GM12878 (cell line): Measurements from ENCODE around the gene VTCN1. TPM values are rescaled to one million over a fixed set of nuclear protein-coding genes. Genes with fewer than 3 reads are reported as not detected.

Source experiments
- microRNA counts: library from miRNA; unstranded; fragments of <30 nt; microRNA quantifications from one replicate; lab custom pipeline; 2016
- microRNA-seq: library from miRNA; unstranded; fragments of <30 nt; microRNA quantifications from one replicate; pipeline ENCODE4, GENCODE V29; 2018
- polyA plus RNA-seq, 11 experiments: library from polyadenylated mRNA; depleted of rRNA in 4 of 11; unstranded in 6 of 11; stranded (reverse) in 5 of 11; fragments of >200 nt; fragmentation: Nextera tagmentation in 4 of 11; fragmentation: Illumina TruSeq in 1 of 11; extraction: Ambion mirVana in 4 of 11; extraction: Trizol in 1 of 11; gene quantifications; 1 replicate in 1 of 11; 2 replicates in 10 of 11; pipeline versions ENCODE4 v1.2.1 to v1.2.3, GENCODE V29; 2011 to 2016; ENCODE audit warnings: inconsistent platforms in 2 of 11, missing spikeins in 2 of 11, low read depth in 1 of 11
- small RNA-seq: library from RNA; depleted of rRNA; stranded (forward); fragments of <200 nt; gene quantifications from one replicate; pipeline ENCODE3, GENCODE V24; 2014
- total RNA-seq, 4 experiments: library from RNA; depleted of rRNA in 3 of 4; stranded (reverse); fragments of >200 nt in 3 of 4; fragmentation: Illumina TruSeq in 1 of 4; extraction: Trizol in 1 of 4; gene quantifications; 2 replicates each; pipeline versions ENCODE4 v1.2.1 to v1.2.3, GENCODE V29; 2013 to 2021

Gene VTCN1
- total and polyA plus RNA-seq, 10 of the 15 experiments (the other 5 are each of a cell fraction or from before 2014, with no cell fraction given), result not detected

MicroRNA genes within 50 kb of the gene (microRNA counts, 767-probe panel; counts per million panel counts)
- microRNA hsa-miR-942 (lab: Ali Mortazavi, UCI), result 2,378 counts per million, percentile 82 among the panel's probes with 10 or more counts

Small RNAs within 50 kb of the gene (microRNA-seq; reads per million reads assigned to microRNA genes)
- 895 reads per million, percentile 89 among the genes with 10 or more reads in this experiment for gene MIR942

Small RNAs within 50 kb of the gene (small RNA-seq; reads per million reads assigned to genes)
- gene MIR942 (43.8 reads per million, percentile 98 among the genes with 10 or more reads in this experiment), gene RF00017 (not detected)

Other genes with a start within 250 kb of the VTCN1 start
- gene CD101, start 209.2 kb downstream of the VTCN1 start, total RNA-seq (2014; rRNA removed), result 1.9 and 3.1 TPM in 2 replicates
- gene CD101, start 209.2 kb downstream of the VTCN1 start, total RNA-seq (2014; rRNA removed; fragmentation: Illumina TruSeq; extraction: Trizol), result 3.2 and 3.7 TPM in 2 replicates
- gene CD101, start 209.2 kb downstream of the VTCN1 start, total RNA-seq (2021), result 3.1 and 4.5 TPM in 2 replicates
- gene CD101, start 209.2 kb downstream of the VTCN1 start, polyA plus RNA-seq (2011; rRNA removed), result 4.3 and 7.9 TPM in 2 replicates
- 3.3 and 4.6 TPM in 2 replicates for gene CD101, start 209.2 kb downstream of the VTCN1 start, polyA plus RNA-seq (2014; fragmentation: Illumina TruSeq; extraction: Trizol)
- gene CD101, start 209.2 kb downstream of the VTCN1 start, polyA plus RNA-seq (2014; fragmentation: Nextera tagmentation; extraction: Ambion mirVana), result 1 to 10 TPM; 1.9 to 2.7 TPM
- gene CD101, start 209.2 kb downstream of the VTCN1 start, polyA plus RNA-seq (2014; rRNA removed), result 1.8 and 4.0 TPM in 2 replicates
- gene CD101, start 209.2 kb downstream of the VTCN1 start, polyA plus RNA-seq (2016; fragmentation: Nextera tagmentation; extraction: Ambion mirVana), result 1 to 10 TPM in 1 of 2 experiments, under 1 TPM in 1; 0.56 to 1.5 TPM
- gene TTF2, start 150.6 kb downstream of the VTCN1 start, total RNA-seq (2014; rRNA removed), result 82.1 and 96.0 TPM in 2 replicates
- gene TTF2, start 150.6 kb downstream of the VTCN1 start, total RNA-seq (2014; rRNA removed; fragmentation: Illumina TruSeq; extraction: Trizol), result 74.3 and 75.4 TPM in 2 replicates
- gene TTF2, start 150.6 kb downstream of the VTCN1 start, total RNA-seq (2021), result 114 and 121 TPM in 2 replicates
- 132 and 134 TPM in 2 replicates for gene TTF2, start 150.6 kb downstream of the VTCN1 start, polyA plus RNA-seq (2011; rRNA removed)
- 63.8 and 94.6 TPM in 2 replicates for gene TTF2, start 150.6 kb downstream of the VTCN1 start, polyA plus RNA-seq (2014; fragmentation: Illumina TruSeq; extraction: Trizol)
- 10 to 100 TPM; 17.7 to 20.8 TPM for gene TTF2, start 150.6 kb downstream of the VTCN1 start, polyA plus RNA-seq (2014; fragmentation: Nextera tagmentation; extraction: Ambion mirVana)
- 63.9 and 66.4 TPM in 2 replicates for gene TTF2, start 150.6 kb downstream of the VTCN1 start, polyA plus RNA-seq (2014; rRNA removed)
- gene TTF2, start 150.6 kb downstream of the VTCN1 start, polyA plus RNA-seq (2016; fragmentation: Nextera tagmentation; extraction: Ambion mirVana), result 100 to 1,000 TPM; 110 to 125 TPM
- gene TRIM45, start 89.2 kb downstream of the VTCN1 start, total RNA-seq (2014; rRNA removed), result 0.40 and 0.54 TPM in 2 replicates
- 0.23 and 0.31 TPM in 2 replicates for gene TRIM45, start 89.2 kb downstream of the VTCN1 start, total RNA-seq (2014; rRNA removed; fragmentation: Illumina TruSeq; extraction: Trizol)
- gene TRIM45, start 89.2 kb downstream of the VTCN1 start, total RNA-seq (2021), result 0.44 and 0.48 TPM in 2 replicates
- gene TRIM45, start 89.2 kb downstream of the VTCN1 start, polyA plus RNA-seq (2011; rRNA removed), result 0.30 and 0.48 TPM in 2 replicates
- gene TRIM45, start 89.2 kb downstream of the VTCN1 start, polyA plus RNA-seq (2014; fragmentation: Illumina TruSeq; extraction: Trizol), result 0.54 and 0.56 TPM in 2 replicates
- under 1 TPM; 0.42 TPM for gene TRIM45, start 89.2 kb downstream of the VTCN1 start, polyA plus RNA-seq (2014; fragmentation: Nextera tagmentation; extraction: Ambion mirVana)
- 0.43 and 0.56 TPM in 2 replicates for gene TRIM45, start 89.2 kb downstream of the VTCN1 start, polyA plus RNA-seq (2014; rRNA removed)
- under 1 TPM; 0.60 to 0.86 TPM for gene TRIM45, start 89.2 kb downstream of the VTCN1 start, polyA plus RNA-seq (2016; fragmentation: Nextera tagmentation; extraction: Ambion mirVana)
- 15.0 and 20.5 TPM in 2 replicates for gene MAN1A2, start 156.5 kb upstream of the VTCN1 start, total RNA-seq (2014; rRNA removed)
- 22.6 and 23.0 TPM in 2 replicates for gene MAN1A2, start 156.5 kb upstream of the VTCN1 start, total RNA-seq (2014; rRNA removed; fragmentation: Illumina TruSeq; extraction: Trizol)
- gene MAN1A2, start 156.5 kb upstream of the VTCN1 start, total RNA-seq (2021), result 20.6 and 21.3 TPM in 2 replicates
- gene MAN1A2, start 156.5 kb upstream of the VTCN1 start, polyA plus RNA-seq (2011; rRNA removed), result 23.6 and 28.6 TPM in 2 replicates
- gene MAN1A2, start 156.5 kb upstream of the VTCN1 start, polyA plus RNA-seq (2014; fragmentation: Illumina TruSeq; extraction: Trizol), result 14.9 and 19.2 TPM in 2 replicates
- gene MAN1A2, start 156.5 kb upstream of the VTCN1 start, polyA plus RNA-seq (2014; fragmentation: Nextera tagmentation; extraction: Ambion mirVana), result 1 to 10 TPM; 2.8 to 3.2 TPM
- 7.2 and 9.0 TPM in 2 replicates for gene MAN1A2, start 156.5 kb upstream of the VTCN1 start, polyA plus RNA-seq (2014; rRNA removed)
- gene MAN1A2, start 156.5 kb upstream of the VTCN1 start, polyA plus RNA-seq (2016; fragmentation: Nextera tagmentation; extraction: Ambion mirVana), result 10 to 100 TPM; 17.0 to 21.9 TPM